HG02943 (cell line): ENCODE measurements around the gene PIH1D2.
A peak's percentile ranks its signal among the peaks of the same experiment; 100 is the strongest.
"Not testable (repeated sequence)": the region's sequence is repeated elsewhere in the genome, so short reads cannot be mapped to it uniquely, and the experiment has no call there.

ENCODE experiments used
- ATAC-seq: cut with Tn5 transposase; IDR thresholded peaks from one replicate; pipeline ENCODE4 v1.9.1; 2021; ENCODE audit warnings: mild to moderate bottlenecking, low read depth, moderate library complexity; ENCODE audit not compliant: unreplicated experiment

The PIH1D2 gene

GRCh38 chr11:112073941-112074811 lies at the start of gene PIH1D2, which contains the start of gene NKAPD1:
Gene PIH1D2, minus strand, starts transcription at chr11:112074017. Its CDS starts 843 bp downstream, at chr11:112073174.
Gene NKAPD1, plus strand, starts transcription at chr11:112074299. Its CDS starts 1,276 bp downstream, at chr11:112075575.
- peak; percentile 79 for ATAC-seq

- ATAC-seq: no peak
Observed at GRCh38 chr11:112123129-112123528, 49.3 kb upstream of the PIH1D2 start.

GRCh38 chr11:112121981-112122615 lies 48.3 kb upstream of the PIH1D2 start:
- ATAC-seq: no peak

GRCh38 chr11:112118176-112118575 lies 44.4 kb upstream of the PIH1D2 start:
- ATAC-seq: no peak

- no peak for ATAC-seq
Observed at GRCh38 chr11:112115386-112115785, 41.6 kb upstream of the PIH1D2 start.

GRCh38 chr11:112114460-112114859 lies 40.6 kb upstream of the PIH1D2 start:
- ATAC-seq: no peak

GRCh38 chr11:112113539-112114457 lies 40.0 kb upstream of the PIH1D2 start:
- ATAC-seq: no peak

GRCh38 chr11:112106070-112106469 lies 32.3 kb upstream of the PIH1D2 start:
- ATAC-seq: no peak

GRCh38 chr11:112103446-112103845 lies 29.6 kb upstream of the PIH1D2 start:
- no peak for ATAC-seq

- no peak for ATAC-seq
Observed at GRCh38 chr11:112100462-112100861, 26.6 kb upstream of the PIH1D2 start.

- no peak for ATAC-seq
Observed at GRCh38 chr11:112097734-112098528, 24.1 kb upstream of the PIH1D2 start.

GRCh38 chr11:112096194-112096593 lies 22.4 kb upstream of the PIH1D2 start:
- ATAC-seq: no peak

GRCh38 chr11:112095302-112095701 lies 21.5 kb upstream of the PIH1D2 start:
- not testable (repeated sequence) for ATAC-seq

- ATAC-seq: no peak
Observed at GRCh38 chr11:112087212-112087611, 13.4 kb upstream of the PIH1D2 start.

- ATAC-seq: peak; percentile 85
Observed at GRCh38 chr11:112086422-112087191, 12.8 kb upstream of the PIH1D2 start, which contains the start of the genes SDHD and TIMM8B. Gene SDHD, plus strand, starts transcription at chr11:112086873. Its CDS starts 35 bp downstream, at chr11:112086908. Gene TIMM8B, minus strand, starts transcription at chr11:112086756. Its CDS starts 33 bp downstream, at chr11:112086723.

GRCh38 chr11:112085822-112086421 lies 12.1 kb upstream of the PIH1D2 start:
- peak; percentile 34 for ATAC-seq

GRCh38 chr11:112082729-112083128 lies 8.9 kb upstream of the PIH1D2 start:
- ATAC-seq: no peak

- ATAC-seq: no peak
Observed at GRCh38 chr11:112062923-112063322, 10.9 kb downstream of the PIH1D2 start.
